ENCODE results near the gene KCNMB1.

Gene KCNMB1

GRCh38 chr5:170372971-170373370 lies 16.2 kb downstream of the KCNMB1 start:
- DNase-seq: no peak

GRCh38 chr5:170368586-170368985 lies 20.6 kb downstream of the KCNMB1 start:
- DNase-seq: no peak

GRCh38 chr5:170366276-170366675 lies 22.9 kb downstream of the KCNMB1 start:
- no peak for DNase-seq

- DNase-seq: no peak
Measured at GRCh38 chr5:170365831-170366230, 23.3 kb downstream of the KCNMB1 start.

- DNase-seq: no peak
Measured at GRCh38 chr5:170365011-170365410, 24.2 kb downstream of the KCNMB1 start.

- DNase-seq: no peak
Measured at GRCh38 chr5:170363671-170364070, 25.5 kb downstream of the KCNMB1 start.

GRCh38 chr5:170362656-170363055 lies 26.5 kb downstream of the KCNMB1 start:
- DNase-seq: no peak

- DNase-seq: no peak
Measured at GRCh38 chr5:170362102-170362501, 27.1 kb downstream of the KCNMB1 start.

GRCh38 chr5:170361616-170362015 lies 27.6 kb downstream of the KCNMB1 start:
- no peak for DNase-seq

GRCh38 chr5:170361116-170361515 lies 28.1 kb downstream of the KCNMB1 start:
- no peak for DNase-seq

GRCh38 chr5:170360709-170361108 lies 28.5 kb downstream of the KCNMB1 start:
- no peak for DNase-seq

GRCh38 chr5:170357955-170358444 lies 31.2 kb downstream of the KCNMB1 start:
- DNase-seq: no peak

GRCh38 chr5:170355601-170356098 lies 33.5 kb downstream of the KCNMB1 start:
- no peak for DNase-seq

- DNase-seq: no peak
Measured at GRCh38 chr5:170353961-170354360, 35.2 kb downstream of the KCNMB1 start.

- no peak for DNase-seq
Measured at GRCh38 chr5:170353011-170353761, 36.0 kb downstream of the KCNMB1 start.

GRCh38 chr5:170348137-170348633 lies 41.0 kb downstream of the KCNMB1 start:
- DNase-seq: no peak

- DNase-seq: no peak
Measured at GRCh38 chr5:170347022-170347567, 42.1 kb downstream of the KCNMB1 start.

- no peak for DNase-seq
Measured at GRCh38 chr5:170345971-170346370, 43.2 kb downstream of the KCNMB1 start.

GRCh38 chr5:170343177-170343576 lies 46.0 kb downstream of the KCNMB1 start:
- DNase-seq: no peak

GRCh38 chr5:170342153-170342725 lies 46.9 kb downstream of the KCNMB1 start:
- no peak for DNase-seq

GRCh38 chr5:170341545-170341944 lies 47.6 kb downstream of the KCNMB1 start:
- DNase-seq: no peak

GRCh38 chr5:170339780-170340167 lies 49.4 kb downstream of the KCNMB1 start:
- no peak for DNase-seq

- no peak for DNase-seq
Measured at GRCh38 chr5:170338933-170339779, 50.0 kb downstream of the KCNMB1 start.
